ENCODE data around the gene FMO3.

GRCh38 chr1:171107262-171107940 is 16.7 kb downstream of the FMO3 start:
- TF ChIP-seq POLR2A (IDR thresholded peaks at IDR 0.05; ENCODE audit: low read depth, low read length) (no peak), POLR2AphosphoS5 (IDR thresholded peaks at IDR 0.05; ENCODE audit: insufficient read depth, low read depth, low read length) (no peak), EZH2 (IDR thresholded peaks at IDR 0.05; ENCODE audit: borderline replicate concordance, low read depth, low read length, severe bottlenecking) (no peak), MYC (IDR thresholded peaks at IDR 0.05; ENCODE audit: low read depth, low read length) (no peak), GATA2 (IDR thresholded peaks at IDR 0.05; ENCODE audit: insufficient read depth, insufficient read length, low read depth, low read length) (no peak), JUN (IDR thresholded peaks at IDR 0.05; ENCODE audit: borderline replicate concordance, insufficient read depth, insufficient read length, low read depth) (no peak)
- TF ChIP-seq, protein P1, sequence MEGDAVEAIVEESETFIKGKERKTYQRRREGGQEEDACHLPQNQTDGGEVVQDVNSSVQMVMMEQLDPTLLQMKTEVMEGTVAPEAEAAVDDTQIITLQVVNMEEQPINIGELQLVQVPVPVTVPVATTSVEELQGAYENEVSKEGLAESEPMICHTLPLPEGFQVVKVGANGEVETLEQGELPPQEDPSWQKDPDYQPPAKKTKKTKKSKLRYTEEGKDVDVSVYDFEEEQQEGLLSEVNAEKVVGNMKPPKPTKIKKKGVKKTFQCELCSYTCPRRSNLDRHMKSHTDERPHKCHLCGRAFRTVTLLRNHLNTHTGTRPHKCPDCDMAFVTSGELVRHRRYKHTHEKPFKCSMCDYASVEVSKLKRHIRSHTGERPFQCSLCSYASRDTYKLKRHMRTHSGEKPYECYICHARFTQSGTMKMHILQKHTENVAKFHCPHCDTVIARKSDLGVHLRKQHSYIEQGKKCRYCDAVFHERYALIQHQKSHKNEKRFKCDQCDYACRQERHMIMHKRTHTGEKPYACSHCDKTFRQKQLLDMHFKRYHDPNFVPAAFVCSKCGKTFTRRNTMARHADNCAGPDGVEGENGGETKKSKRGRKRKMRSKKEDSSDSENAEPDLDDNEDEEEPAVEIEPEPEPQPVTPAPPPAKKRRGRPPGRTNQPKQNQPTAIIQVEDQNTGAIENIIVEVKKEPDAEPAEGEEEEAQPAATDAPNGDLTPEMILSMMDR (IDR thresholded peaks at IDR 0.05; ENCODE audit: extremely low read depth in 1 of 2, insufficient read depth in 1 of 2, low read depth in 1 of 2, low read length in 2 of 2), result no peak
- TF ChIP-seq, protein P2, sequence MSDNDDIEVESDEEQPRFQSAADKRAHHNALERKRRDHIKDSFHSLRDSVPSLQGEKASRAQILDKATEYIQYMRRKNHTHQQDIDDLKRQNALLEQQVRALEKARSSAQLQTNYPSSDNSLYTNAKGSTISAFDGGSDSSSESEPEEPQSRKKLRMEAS (IDR thresholded peaks at IDR 0.05; ENCODE audit: insufficient read depth, insufficient read length), result no peak
